DND-41 (cell line): ENCODE results near the gene MAN2B1.

Source experiments
- CTCF ChIP-seq: IDR thresholded peaks from 2 replicates; pipeline ENCODE4 v1.5.1; 2012; ENCODE audit warnings: borderline replicate concordance, low read length, moderate library complexity, mild to moderate bottlenecking; ENCODE audit not compliant: poor library complexity, severe bottlenecking; ENCODE audit errors: extremely low read depth
- EZH2 ChIP-seq: IDR thresholded peaks from 3 replicates; pipeline ENCODE4 v1.6.1; 2012; ENCODE audit warnings: borderline replicate concordance, low read depth, mild to moderate bottlenecking, moderate library complexity, low read length, inconsistent platforms; ENCODE audit not compliant: severe bottlenecking

GRCh38 chr19:12695096-12695495, 28.6 kb upstream of the MAN2B1 start:
- TF ChIP-seq CTCF (no peak), EZH2 (no peak)
